GM18507 (cell line): ENCODE measurements around the gene ZCCHC14.
"Not testable (repeated sequence)": the region's sequence is repeated elsewhere in the genome, so short reads cannot be mapped to it uniquely, and the experiment has no call there.

Source experiments
- DNase-seq: peaks from one replicate; pipeline ENCODE4 v3.0.0; 2011; ENCODE audit warnings: low read depth; ENCODE audit not compliant: insufficient read length; ENCODE audit errors: extremely low spot score
- FAIRE-seq: peaks from 2 replicates; lab custom pipeline; 2011; peaks lifted over from hg19 to GRCh38; lab: Jason Lieb, UNC

ZCCHC14 gene

GRCh38 chr16:87526238-87526947, 33.6 kb upstream of the ZCCHC14 start:
- no peak for DNase-seq
- no peak for FAIRE-seq

GRCh38 chr16:87525352-87525751, 32.5 kb upstream of the ZCCHC14 start:
- DNase-seq (no peak), FAIRE-seq (no peak)

GRCh38 chr16:87524407-87524806, 31.6 kb upstream of the ZCCHC14 start:
- DNase-seq = no peak
- FAIRE-seq = no peak

GRCh38 chr16:87523605-87524004, 30.8 kb upstream of the ZCCHC14 start:
- not testable (repeated sequence) for FAIRE-seq, DNase-seq

GRCh38 chr16:87521764-87522163, 28.9 kb upstream of the ZCCHC14 start:
- FAIRE-seq, DNase-seq: not testable (repeated sequence)

- not testable (repeated sequence) for FAIRE-seq, DNase-seq
Observed at GRCh38 chr16:87519170-87519569, 26.3 kb upstream of the ZCCHC14 start.

GRCh38 chr16:87518430-87519051, 25.7 kb upstream of the ZCCHC14 start:
- DNase-seq, FAIRE-seq: not testable (repeated sequence)

- not testable (repeated sequence) for FAIRE-seq, DNase-seq
Observed at GRCh38 chr16:87517610-87518429, 25.0 kb upstream of the ZCCHC14 start.

GRCh38 chr16:87516361-87516760, 23.5 kb upstream of the ZCCHC14 start:
- DNase-seq = no peak
- no peak for FAIRE-seq

GRCh38 chr16:87515475-87516330, 22.9 kb upstream of the ZCCHC14 start:
- FAIRE-seq (no peak), DNase-seq (no peak)

- not testable (repeated sequence) for DNase-seq, FAIRE-seq
Observed at GRCh38 chr16:87509778-87510177, 17.0 kb upstream of the ZCCHC14 start.

GRCh38 chr16:87507351-87508069, 14.7 kb upstream of the ZCCHC14 start:
- DNase-seq = no peak
- no peak for FAIRE-seq

GRCh38 chr16:87506423-87507350, 13.9 kb upstream of the ZCCHC14 start:
- DNase-seq (no peak), FAIRE-seq (no peak)

- no peak for DNase-seq
- FAIRE-seq = no peak
Observed at GRCh38 chr16:87505834-87506233, 13.0 kb upstream of the ZCCHC14 start.

- not testable (repeated sequence) for DNase-seq, FAIRE-seq
Observed at GRCh38 chr16:87503232-87503937, 10.6 kb upstream of the ZCCHC14 start.

GRCh38 chr16:87502308-87502969, 9.6 kb upstream of the ZCCHC14 start:
- DNase-seq (no peak), FAIRE-seq (peak; percentile 44)

GRCh38 chr16:87501117-87501516, 8.3 kb upstream of the ZCCHC14 start:
- DNase-seq (no peak), FAIRE-seq (no peak)
